ENCODE data around the gene NYAP2.
A peak's percentile ranks its signal among the peaks of the same experiment; 100 is the strongest.

NYAP2 gene

DNA sequence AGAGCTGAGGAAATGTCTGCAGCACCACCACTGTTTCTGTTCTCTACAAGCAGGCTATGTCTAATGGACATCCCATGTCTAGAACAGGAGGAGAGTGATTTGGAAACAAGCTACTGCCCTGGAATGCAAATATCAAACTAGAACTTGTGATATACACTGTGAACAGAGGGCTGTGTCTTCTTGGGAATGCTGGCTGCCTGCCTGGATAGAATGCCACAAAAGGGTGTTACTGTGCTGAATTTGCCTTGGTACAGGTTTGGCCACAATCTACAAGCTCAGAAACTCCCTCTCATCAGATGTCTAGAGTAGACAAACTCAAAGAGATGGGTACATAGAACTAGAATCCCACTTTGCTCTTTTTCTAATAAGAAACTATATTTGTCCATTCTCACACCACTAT is 170.5 kb downstream of the NYAP2 start:
- no peak for DNase-seq

- DNase-seq: no peak
Measured at GRCh38 chr2:225573603-225574002, 174.1 kb downstream of the NYAP2 start.

GRCh38 chr2:225574582-225575138 is 175.2 kb downstream of the NYAP2 start:
- DNase-seq: no peak

DNA sequence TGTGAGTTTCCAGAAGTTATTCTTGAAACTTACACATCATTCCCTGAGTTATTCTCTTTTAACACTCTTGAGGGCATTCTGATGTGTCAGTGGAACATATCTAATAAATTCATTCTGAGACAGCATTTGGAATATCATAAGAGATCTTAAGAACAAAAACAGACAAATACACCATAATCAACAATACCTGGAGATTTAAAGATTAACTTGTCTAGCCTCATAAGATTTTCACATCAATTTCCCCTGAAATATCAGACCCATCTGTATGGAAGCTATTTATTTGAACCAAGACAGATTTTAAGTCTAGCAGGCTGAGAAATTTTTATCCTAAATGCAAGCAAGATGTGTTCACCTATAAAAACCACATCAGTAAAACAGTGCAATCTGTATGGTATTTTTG is 181.6 kb downstream of the NYAP2 start:
- DNase-seq: no peak

DNA sequence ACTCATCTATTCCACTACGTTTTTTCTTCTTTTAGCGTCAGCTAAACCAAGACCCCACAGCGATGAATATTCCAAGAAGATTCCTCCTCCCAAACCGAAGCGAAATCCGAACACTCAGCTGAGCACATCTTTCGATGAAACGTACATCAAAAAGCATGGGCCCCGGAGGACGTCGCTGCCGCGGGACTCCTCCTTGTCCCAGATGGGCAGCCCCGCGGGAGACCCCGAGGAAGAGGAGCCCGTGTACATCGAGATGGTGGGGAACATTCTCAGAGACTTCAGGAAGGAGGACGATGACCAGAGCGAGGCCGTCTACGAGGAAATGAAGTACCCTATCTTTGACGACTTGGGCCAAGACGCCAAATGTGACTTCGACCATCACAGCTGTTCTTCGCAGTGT is 182.4 kb downstream of the NYAP2 start:
- no peak for DNase-seq

DNA sequence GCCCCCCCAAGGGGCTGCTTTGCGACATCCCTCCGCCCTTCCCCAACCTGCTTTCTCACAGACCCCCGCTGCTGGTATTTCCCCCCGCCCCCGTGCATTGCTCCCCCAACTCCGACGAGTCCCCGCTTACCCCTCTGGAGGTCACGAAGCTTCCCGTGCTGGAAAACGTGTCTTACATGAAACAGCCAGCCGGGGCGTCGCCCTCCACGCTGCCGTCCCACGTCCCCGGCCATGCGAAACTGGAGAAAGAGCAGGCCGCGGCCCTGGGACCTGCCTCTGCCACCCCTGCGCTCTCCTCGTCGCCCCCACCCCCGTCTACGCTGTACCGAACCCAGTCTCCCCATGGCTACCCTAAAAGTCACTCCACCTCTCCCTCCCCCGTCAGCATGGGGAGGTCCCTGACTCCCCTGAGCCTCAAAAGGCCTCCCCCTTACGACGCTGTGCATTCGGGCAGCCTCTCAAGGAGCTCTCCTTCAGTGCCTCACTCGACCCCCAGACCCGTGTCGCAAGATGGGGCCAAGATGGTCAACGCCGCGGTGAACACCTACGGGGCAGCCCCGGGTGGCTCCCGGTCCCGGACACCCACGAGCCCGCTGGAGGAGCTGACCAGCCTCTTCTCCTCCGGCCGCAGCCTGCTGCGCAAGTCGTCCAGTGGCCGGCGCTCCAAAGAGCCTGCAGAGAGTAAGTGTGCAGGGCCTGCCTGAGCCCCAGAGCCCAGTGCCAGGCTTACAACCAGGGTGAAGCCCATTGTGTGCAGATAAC is 183.0 kb downstream of the NYAP2 start:
- DNase-seq: no peak

- peak in 1 of 2 experiments; percentile 14 for DNase-seq
Measured at GRCh38 chr2:225584796-225585195, 185.3 kb downstream of the NYAP2 start.

DNA sequence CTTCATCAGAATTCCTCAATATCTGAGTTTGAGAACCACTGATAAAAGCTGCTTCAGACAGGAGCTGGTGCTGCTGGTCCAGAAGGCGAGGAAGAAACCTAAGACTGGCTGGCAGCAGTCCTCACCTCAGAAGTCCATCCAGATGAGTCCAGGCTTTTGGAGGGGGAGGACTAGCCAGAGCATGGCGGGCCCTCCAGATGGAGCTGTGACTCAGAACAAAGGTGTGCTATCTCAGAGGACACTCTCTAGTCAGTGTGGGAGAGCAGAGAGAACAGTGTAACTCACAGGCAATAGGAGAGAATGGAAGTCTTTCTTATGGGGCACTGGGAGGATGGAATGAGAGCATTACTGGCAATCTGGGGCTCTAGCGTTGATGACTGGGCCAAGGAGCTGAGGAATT is 191.4 kb downstream of the NYAP2 start:
- no peak for DNase-seq

DNA sequence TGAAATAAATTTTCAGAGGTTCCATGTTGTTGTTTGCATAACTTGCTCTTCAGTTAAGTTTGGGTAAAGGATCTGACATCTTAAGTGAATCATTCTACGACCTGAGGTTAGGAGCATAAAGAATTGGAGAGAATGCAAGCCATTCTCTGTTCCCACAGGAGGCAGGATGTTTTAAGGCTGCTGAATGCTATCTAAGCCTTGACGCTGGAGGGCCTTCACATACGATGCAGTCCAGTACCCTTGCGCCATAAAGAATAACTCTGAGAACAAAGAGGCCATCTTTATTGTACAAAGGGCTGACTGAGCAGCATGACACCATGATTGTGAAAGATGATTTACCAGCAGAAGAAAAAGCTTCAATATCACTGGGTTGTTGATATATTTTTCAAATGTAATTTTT is 198.4 kb downstream of the NYAP2 start:
- no peak for DNase-seq

DNA sequence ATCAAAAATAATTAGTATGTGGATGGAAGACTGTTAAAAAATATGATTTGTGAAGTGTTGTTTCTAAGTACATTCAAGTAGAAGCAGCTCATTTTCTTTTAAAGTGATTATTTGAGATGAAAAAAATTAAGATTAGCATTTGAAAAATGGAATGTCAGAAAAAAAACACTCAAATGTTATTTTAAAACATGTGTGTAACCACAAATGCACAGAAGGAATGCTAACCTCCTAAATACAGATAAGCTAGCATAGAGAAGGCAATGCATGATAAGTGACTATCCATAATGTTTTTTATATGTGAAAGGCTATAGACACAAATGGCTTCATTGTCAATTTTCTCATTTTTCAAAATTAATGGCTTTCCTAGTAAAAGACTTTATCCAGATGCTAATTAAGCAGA is 198.9 kb downstream of the NYAP2 start:
- DNase-seq: no peak

GRCh38 chr2:225598897-225599296 is 199.4 kb downstream of the NYAP2 start:
- no peak for DNase-seq

DNA sequence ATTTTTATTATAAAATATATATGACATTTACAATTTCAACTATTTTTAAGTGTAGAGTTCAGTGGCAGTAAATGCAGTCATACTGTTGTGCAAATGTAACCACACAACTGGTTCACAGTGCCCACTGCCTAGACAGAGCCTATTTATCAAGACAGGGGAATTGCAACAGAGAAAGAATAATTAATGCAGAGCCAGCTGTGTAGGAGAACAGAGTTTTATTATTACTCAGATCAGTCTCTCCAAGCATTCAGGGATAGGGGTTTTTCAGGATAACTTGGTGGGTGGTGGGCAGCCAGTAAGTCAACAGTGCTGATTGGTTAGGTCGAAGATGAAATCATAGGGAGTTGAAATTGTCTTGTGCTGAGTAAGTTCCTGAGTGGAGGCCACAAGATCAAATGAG is 200.3 kb downstream of the NYAP2 start:
- DNase-seq: no peak

- DNase-seq: no peak
Measured at GRCh38 chr2:225600444-225600843, 200.9 kb downstream of the NYAP2 start.

DNA sequence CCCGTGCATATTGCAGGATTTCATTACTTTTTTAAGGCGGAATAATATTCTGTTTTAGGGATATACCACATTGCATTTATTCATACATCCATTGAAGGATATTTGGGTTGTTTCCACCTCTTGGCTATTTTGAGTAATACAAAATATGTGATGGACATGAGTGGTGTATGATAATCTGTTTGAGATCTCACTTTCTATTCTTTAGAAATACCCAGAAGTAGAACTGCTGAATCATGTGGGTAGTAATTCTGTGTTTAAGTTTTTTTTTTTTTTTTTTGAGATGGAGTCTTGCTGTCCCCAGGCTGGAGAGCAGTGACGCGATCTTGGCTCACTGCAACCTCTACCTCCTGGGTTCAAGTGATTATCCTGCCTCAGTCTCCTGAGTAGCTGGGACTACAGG is 201.4 kb downstream of the NYAP2 start:
- no peak for DNase-seq

DNA sequence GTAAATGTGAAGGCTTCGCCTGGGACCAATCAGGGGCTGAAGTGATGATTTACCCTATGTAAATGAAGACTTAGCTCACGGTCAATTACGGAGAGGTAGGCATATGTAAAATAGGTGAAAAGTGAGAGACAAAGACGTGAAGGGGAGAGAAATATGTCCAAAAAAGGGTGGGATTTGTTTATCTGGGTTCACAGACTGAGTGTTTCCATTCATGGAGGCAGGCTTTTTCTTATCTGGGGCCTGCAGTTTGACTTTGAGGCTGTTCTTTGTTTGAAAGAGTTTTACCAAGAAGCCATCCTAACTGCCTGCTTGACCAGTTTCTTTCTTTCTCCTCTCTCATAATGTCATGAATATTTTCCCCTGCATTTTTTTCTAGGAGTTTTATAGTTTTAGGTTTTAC is 202.7 kb downstream of the NYAP2 start:
- no peak for DNase-seq

DNA sequence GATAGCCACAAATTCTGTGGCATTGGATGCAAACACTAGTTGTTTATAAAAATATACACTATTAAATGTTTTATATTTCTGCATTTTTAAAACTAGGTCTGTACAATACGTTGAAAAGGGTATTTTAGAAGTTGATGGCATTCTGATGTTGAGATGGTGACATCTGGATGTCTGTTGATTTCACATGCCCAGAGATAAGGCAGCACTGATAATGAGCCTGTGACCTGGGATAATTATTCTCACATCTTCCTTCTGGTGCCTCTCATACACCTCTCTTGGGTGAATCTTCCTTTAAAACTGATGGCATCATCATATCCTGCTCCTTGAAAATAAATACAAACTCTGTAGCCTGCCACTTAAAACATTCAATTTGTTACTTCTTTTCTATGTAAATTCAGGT is 208.6 kb downstream of the NYAP2 start:
- no peak for DNase-seq

GRCh38 chr2:225612636-225613035 is 213.1 kb downstream of the NYAP2 start:
- no peak for DNase-seq

GRCh38 chr2:225614915-225615314 is 215.4 kb downstream of the NYAP2 start:
- no peak for DNase-seq

DNA sequence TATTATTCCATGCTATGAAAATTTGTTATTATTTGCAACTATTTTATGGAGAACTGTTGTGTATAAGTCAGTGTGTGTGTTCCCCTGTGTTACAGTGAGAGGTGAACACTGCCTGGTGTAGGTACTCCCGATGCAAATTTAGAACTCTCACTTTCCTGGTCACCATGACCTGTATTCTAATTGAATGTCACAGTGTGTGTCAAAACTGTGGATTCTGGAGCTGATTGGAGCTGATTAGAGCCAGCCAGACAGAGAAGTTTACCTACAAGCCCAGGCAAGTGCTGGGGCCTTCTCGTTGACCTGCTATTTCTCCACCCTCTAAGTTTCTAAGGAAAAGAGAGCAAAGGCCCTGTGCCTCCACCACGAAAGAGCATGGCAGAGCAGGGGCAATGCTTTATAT is 216.0 kb downstream of the NYAP2 start:
- no peak for DNase-seq

DNA sequence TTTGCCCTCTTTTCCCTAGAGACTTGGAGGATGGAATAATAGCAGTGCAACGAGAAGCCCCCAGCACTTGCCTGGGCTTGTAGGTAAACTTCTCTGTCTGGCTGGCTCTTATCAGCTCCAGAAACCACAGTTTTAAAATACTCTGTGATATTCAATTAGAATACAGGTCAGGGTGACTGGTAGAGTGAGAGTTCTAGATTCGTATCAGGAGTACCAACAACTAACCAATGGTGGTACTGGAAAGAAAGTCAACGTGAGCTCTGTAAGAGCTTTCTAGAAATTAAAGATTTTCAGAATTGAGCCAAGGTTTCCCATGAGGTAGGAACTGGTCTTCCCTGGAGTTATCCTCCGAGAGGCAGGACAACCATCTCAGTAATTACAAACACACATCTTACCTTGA is 216.9 kb downstream of the NYAP2 start:
- no peak for DNase-seq

- DNase-seq: no peak
Measured at GRCh38 chr2:225616848-225617247, 217.3 kb downstream of the NYAP2 start.

DNA sequence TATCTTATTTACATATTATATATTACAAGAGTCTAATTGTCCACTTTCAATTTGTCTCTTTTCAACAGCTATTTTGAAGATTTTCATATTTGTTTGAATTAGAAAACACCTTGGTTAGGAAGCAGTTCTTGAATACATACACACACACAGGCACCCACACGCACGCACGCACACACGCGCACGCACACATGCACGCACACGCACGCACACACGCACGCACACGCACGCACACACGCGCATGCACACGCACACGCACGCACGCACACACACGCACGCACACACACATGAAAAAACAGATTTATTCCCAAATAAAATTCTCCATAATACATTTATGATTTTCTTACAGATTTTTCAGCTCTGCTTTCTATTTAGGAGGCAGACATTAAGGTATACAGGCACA is 220.7 kb downstream of the NYAP2 start:
- DNase-seq: no peak

GRCh38 chr2:225630824-225631533 is 231.5 kb downstream of the NYAP2 start:
- no peak for DNase-seq

DNA sequence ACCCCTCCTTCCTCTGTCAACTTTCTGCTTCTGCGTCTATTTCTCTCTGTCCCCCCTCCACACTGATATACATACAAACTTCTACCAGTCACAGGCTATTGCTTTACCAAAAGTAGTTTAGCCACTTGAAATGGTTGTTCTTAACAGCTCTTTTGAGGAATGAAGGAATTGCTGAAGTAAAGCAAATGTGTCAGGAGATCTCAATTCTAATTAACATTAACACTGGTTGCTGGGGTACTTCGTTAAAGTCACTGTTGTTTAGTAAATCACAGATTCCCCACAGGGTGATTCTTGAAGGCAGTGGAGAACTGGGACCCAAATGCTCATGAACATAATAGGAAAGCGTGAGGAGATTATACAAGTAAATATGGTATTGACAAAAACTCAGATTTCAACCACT is 232.8 kb downstream of the NYAP2 start:
- DNase-seq: no peak

All from SHP77 (cell line).